ENCODE data around the gene CDC42BPG.

DNA sequence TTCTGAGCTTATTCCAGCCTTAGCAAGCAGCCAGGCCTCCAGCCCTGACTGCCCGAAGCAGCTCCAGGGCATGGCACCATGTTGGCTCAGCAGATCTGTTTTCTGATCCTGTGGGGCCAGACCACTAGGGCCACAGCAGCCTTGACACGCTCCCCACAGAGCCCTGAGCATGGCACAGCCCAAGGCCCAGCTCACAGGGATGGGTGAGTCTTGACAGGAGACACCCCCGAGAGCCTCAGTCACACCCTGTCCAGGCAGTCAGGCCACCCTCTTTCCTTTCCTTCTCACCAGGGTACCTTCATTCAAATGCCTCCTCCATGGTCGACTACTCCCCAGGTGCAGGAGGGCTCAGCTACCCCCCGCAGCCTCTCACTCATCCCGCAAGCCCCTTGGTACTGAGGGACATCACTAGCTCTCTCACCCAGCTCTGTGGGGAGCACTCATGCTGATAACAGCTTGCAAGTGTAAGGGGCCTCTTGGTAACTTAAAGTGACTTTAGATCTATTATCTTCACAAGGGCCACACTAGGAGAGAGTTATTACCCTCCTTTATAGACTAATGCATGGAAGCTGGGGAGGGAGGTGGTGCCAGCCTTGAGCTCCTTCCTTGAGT is 3.9 kb upstream of the CDC42BPG start:
- TF ChIP-seq ZNF384 (IDR thresholded peaks at IDR 0.05; ENCODE audit: borderline replicate concordance, low read depth, low read length): no peak
- TF ChIP-seq, protein P1, sequence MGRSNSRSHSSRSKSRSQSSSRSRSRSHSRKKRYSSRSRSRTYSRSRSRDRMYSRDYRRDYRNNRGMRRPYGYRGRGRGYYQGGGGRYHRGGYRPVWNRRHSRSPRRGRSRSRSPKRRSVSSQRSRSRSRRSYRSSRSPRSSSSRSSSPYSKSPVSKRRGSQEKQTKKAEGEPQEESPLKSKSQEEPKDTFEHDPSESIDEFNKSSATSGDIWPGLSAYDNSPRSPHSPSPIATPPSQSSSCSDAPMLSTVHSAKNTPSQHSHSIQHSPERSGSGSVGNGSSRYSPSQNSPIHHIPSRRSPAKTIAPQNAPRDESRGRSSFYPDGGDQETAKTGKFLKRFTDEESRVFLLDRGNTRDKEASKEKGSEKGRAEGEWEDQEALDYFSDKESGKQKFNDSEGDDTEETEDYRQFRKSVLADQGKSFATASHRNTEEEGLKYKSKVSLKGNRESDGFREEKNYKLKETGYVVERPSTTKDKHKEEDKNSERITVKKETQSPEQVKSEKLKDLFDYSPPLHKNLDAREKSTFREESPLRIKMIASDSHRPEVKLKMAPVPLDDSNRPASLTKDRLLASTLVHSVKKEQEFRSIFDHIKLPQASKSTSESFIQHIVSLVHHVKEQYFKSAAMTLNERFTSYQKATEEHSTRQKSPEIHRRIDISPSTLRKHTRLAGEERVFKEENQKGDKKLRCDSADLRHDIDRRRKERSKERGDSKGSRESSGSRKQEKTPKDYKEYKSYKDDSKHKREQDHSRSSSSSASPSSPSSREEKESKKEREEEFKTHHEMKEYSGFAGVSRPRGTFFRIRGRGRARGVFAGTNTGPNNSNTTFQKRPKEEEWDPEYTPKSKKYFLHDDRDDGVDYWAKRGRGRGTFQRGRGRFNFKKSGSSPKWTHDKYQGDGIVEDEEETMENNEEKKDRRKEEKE (IDR thresholded peaks at IDR 0.05): no peak
